HG03571 (cell line): ENCODE data around the gene FRMPD4.
A peak's percentile ranks its signal among the peaks of the same experiment; 100 is the strongest.

Source experiments
- ATAC-seq: cut with Tn5 transposase; IDR thresholded peaks from one replicate; pipeline ENCODE4 v1.9.1; 2021; ENCODE audit not compliant: unreplicated experiment

FRMPD4 gene

DNA sequence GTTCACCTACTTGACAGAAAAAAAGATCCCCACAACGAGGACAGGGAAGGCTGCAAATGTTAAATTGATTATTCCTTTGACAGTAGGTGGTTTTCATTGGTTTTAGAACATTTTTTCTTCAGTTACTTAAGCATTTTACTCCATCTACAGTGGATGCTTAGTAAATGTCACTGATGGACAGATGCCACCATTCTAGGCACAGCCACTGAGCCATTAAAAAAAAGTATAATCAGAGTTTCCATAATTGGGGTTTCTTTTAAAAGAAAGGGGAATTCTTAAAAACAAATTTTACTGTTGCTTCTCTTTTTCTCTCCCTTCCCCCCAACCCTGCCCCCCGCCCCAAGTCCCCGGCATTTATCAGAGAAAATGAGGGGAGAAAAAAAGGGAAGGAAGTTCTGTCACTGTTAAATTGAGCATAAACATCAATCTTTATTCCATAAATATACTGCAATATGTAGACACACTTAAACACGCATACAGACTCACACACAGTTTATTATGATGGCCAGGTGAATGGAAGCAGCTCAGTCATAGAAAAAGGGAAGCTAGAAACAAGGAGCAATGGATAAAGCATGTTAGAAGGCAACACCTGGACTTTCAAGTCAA lies 573.3 kb downstream of the FRMPD4 start:
- ATAC-seq = no peak

DNA sequence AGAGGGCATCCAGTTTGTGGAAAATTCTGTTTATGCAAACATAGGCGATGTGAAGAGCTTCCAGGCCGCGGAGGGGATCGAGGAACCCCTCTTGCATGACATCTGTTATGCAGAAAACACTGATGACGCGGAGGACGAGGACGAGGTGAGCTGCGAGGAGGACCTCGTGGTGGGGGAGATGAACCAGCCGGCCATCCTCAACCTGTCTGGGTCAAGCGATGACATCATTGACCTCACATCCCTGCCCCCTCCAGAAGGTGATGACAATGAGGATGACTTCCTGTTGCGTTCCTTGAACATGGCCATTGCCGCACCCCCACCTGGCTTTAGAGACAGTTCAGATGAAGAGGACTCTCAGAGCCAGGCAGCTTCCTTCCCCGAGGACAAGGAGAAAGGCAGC lies 578.3 kb downstream of the FRMPD4 start:
- no peak for ATAC-seq

DNA sequence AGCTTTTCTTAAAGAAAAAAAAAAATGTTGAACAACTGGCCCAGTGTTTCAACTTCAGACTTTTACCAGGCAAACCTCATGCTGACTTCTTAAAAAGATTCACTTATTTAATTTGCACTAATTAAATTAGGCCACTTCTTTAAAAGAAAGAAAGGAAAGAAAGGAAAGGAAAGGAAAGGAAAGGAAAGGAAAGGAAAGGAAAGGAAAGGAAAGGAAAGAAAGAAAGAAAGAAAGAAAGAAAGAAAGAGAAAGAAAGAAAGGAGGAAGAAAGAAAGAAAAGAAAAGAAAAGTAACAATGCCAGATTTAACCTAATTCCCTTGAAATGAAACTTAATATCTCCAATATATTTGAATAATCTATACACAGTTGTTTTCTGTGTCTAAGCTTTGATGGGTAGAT lies 581.6 kb downstream of the FRMPD4 start:
- ATAC-seq = no peak

DNA sequence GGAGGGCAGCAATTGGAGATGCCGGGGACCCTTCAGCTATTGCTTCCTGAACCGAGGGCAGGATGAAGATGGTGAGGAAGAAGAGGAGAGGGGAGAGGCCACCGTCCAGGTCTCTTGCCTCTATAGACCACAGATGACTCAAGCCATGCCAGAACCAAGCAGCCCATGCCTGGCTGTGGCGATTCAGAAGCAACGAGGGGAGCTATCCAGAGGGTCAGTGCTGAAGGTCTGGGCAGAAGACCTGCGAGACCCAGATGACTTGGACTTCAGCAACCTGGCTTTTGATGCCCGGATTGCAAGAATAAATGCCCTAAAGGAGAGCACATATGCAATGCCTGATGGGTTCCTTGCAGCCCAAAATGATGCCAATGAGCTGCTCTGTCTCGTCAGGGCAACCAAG lies 582.8 kb downstream of the FRMPD4 start:
- ATAC-seq = no peak

DNA sequence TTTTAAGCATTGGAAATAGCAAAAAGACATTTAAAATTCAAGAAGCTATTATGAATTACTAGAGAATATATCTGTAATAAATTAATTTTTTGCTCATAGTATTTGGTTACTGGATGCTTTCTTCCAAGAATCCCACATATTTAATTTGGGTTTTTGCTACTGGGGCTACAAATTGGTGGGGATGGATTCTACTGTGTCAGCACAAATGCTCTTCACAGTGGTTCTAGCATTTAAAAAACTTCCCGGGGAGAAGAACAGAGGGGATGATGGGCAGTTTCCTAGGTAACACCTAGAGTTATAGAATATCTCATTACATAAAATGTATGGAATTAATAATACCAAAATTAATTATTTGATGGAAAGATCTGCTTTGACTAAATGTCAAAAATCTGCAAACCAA lies 584.0 kb downstream of the FRMPD4 start:
- no peak for ATAC-seq

DNA sequence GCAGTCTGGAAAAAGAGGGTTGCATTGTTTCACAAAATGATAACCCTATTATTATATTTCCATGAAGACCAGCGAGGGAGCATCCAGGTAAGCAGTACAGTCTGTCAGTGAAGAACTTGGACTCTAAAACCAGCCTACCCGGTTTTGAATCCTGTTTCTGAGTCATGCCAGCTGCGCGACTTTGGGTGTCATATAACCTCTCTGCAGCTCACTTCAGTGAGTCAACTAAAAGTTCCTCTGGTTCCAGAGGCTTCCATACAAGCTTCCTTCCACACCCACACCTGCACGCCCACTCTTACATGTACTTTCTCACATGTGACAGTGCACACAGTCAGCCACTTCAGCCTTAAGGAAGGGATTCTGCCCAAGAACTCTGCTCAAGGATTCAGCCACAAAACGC lies 603.1 kb downstream of the FRMPD4 start:
- no peak for ATAC-seq

DNA sequence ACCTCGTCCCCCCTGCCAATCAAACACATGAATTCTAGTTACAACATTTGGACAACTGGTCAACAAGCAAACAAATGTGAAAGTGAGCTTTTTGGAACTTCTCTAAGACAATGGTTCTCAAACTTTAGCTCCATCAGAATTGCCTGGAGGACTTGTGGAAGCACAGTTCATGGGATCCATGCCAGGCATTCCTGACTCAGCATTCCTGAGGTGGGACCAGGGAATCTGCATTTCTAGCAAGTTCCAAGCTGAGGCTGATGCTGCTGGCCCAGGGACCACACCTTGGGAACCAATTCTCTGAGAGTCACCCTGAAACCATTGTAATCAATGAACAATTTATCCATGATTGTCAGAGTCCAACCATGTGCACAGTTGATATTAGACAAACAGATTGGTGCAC lies 609.2 kb downstream of the FRMPD4 start:
- no peak for ATAC-seq

DNA sequence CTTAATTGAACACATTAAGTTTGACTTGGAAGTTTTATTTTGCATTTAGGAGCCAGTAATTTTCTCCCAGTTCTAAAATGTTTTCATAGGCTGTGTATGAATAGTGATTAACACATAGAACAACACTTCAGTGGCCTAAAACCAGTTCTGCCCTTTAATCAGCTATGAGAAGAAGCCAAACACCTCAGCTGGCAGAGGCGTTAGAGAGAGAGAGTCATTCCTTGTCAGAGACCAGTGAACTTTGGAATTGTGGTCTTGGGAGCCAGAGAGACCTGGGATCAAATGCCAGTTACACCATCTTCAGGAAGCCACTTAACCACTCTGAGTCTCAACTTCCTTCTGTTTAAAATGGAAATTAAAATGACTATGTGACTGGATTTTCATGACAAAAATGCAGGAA lies 613.6 kb downstream of the FRMPD4 start:
- no peak for ATAC-seq

DNA sequence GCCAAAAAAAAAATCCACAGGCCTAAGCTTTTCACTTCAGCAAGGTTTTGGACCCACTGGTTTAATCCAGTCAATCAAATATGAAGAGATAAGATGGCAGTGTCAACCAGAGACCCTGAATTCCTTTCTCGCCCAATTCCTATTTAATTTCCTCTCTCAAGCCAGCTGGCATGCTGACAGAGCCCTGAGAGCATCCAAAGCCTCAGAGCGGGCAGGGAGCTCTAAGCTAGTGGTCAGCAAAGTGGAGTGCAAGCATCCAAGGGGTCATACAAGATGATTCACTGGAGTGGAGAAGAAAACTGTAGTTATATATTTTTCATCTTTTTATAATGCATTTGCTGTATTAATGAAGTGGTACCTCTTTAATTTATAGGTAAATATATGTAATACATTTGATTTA lies 615.1 kb downstream of the FRMPD4 start:
- ATAC-seq = no peak

DNA sequence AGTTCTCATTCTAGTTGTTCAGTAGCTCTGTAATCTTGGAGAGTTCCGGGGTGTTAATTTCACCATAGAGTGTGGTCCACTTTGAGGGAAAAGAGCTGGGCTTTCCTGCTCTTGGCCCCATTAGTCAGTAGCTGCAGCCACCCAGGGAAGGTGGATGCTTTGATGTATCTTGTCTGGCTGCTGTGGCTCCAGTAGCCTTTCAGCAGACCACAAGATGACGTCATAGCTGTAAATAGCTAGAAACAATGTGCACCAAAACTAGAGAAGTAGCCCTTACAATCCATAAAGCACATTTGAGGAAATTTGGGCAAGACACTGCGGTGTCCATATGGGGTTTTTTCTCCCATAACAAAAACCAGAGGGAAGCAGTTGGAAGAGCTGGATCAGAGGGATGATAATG lies 620.0 kb downstream of the FRMPD4 start:
- no peak for ATAC-seq

DNA sequence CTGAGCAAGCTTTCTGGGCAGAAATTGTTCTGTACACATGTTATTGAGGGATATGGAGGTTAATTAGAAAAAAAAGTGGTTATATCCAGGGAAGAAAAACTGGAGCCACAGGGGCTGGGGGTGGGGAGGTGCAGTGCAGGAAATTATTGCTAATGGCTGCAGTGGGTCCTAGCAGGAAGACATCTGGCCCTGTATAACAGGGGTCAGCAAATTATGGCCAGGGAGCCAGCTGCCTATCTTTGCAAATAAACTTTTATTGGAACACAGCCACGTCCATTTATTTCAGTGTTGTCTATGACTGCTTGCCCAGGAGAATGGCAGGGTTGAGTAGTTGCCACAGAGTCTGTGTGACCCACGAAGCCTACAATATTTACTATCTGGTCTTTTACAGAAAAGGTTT lies 629.6 kb downstream of the FRMPD4 start:
- no peak for ATAC-seq

DNA sequence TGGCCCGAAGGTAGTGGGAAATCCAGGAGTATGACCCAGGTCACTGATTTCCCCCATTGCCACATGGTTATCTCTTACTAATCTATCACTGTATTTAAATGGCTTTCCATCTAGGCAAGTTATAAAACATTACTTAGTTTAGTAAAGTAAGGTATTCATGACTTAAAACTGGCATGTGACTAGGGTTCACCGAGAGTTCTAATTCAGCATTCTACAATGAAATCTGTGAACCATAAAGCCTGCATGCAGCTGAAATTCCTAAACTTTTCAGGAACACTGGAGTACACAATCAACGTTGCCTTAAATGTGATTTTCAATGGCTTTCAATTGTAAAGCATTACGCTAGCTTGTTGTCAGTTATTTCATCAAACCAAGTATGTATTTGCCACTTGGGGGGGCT lies 630.2 kb downstream of the FRMPD4 start:
- no peak for ATAC-seq

DNA sequence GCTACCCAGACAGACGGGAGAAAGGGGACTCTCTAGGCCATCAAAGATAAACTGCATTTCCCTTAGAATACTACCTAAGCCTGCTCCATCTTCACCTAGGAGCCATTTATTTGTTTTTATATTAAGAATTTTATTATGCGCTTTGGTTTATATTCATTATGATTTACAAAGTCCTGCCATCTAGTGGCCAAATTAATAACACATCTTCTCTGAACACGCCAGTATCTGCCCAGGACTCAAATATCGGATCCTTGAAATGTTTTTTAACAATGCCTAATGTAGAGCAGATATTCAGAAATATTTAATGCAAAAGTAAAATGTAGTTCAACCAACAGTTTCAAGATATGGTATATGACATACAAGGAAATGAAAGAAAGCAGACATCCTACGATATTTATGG lies 632.2 kb downstream of the FRMPD4 start:
- no peak for ATAC-seq

DNA sequence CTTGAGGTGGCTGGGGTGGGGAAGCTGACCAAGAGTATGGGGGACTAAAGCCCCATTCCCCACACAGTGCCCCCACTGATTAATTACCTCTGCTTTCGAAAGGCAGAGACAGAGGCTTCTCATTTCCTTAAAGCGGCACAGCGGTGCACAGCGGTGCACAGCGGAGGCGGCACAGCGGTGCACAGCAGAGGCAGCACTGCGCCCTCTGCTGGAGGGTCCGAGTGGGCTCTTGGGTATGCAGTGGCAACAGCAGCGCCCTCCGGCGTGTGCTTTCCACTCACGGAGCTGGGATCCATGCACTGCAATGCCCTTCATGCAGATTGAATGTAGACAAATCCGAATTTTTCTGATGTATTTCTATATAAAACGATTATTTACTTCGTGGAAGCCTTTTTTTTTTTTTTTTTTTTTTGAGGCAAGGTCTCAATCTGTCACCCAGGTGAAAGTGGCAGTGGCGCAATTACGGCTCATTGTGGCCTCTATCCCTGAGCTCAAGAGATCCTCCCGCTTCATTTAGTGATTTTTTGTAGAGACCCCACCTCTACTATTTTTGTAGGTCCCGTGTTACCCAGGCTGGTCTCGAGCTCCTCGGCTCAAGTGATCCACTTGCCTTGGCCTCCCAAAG lies 633.3 kb downstream of the FRMPD4 start:
- ATAC-seq = peak; percentile 97
